Hematopoietic multipotent progenitor cell treated with erythropoietin and hydrocortisone succinate and interleukin-3 and kit ligand, for 6 days (in vitro differentiated cells): ENCODE data around the gene TPM4.
A peak's percentile ranks its signal among the peaks of the same experiment; 100 is the strongest.
"Not testable (repeated sequence)": the region's sequence is repeated elsewhere in the genome, so short reads cannot be mapped to it uniquely, and the experiment has no call there.

ENCODE experiments used
- DNase-seq: peaks from one replicate; pipeline ENCODE4 v3.0.0-alpha.2; 2015

Gene TPM4

GRCh38 chr19:16076154-16076957 is at the start of gene TPM4:
Gene TPM4, plus strand, starts transcription at chr19:16076495. Its CDS starts 71 bp downstream, at chr19:16076566.
- DNase-seq = peak; percentile 84

- DNase-seq = no peak
Measured at GRCh38 chr19:16026756-16027155, 49.5 kb upstream of the TPM4 start.

- no peak for DNase-seq
Measured at GRCh38 chr19:16027528-16027927, 48.8 kb upstream of the TPM4 start.

GRCh38 chr19:16030155-16030554 is 46.1 kb upstream of the TPM4 start:
- not testable (repeated sequence) for DNase-seq

GRCh38 chr19:16030964-16031871 is 45.1 kb upstream of the TPM4 start:
- no peak for DNase-seq

- DNase-seq = no peak
Measured at GRCh38 chr19:16031872-16032200, 44.5 kb upstream of the TPM4 start.

GRCh38 chr19:16032509-16033135 is 43.7 kb upstream of the TPM4 start:
- DNase-seq = no peak

GRCh38 chr19:16033136-16033530 is 43.2 kb upstream of the TPM4 start:
- DNase-seq = no peak

GRCh38 chr19:16033721-16034120 is 42.6 kb upstream of the TPM4 start:
- no peak for DNase-seq

GRCh38 chr19:16034180-16034579 is 42.1 kb upstream of the TPM4 start:
- no peak for DNase-seq

GRCh38 chr19:16034958-16035560 is 41.2 kb upstream of the TPM4 start:
- DNase-seq = no peak

GRCh38 chr19:16035601-16036297 is 40.5 kb upstream of the TPM4 start:
- no peak for DNase-seq

GRCh38 chr19:16036397-16036925 is 39.8 kb upstream of the TPM4 start:
- no peak for DNase-seq

- DNase-seq = no peak
Measured at GRCh38 chr19:16036941-16037340, 39.4 kb upstream of the TPM4 start.

GRCh38 chr19:16037424-16038195 is 38.7 kb upstream of the TPM4 start:
- DNase-seq = no peak

- DNase-seq = no peak
Measured at GRCh38 chr19:16038196-16038695, 38.0 kb upstream of the TPM4 start.

- no peak for DNase-seq
Measured at GRCh38 chr19:16039081-16039480, 37.2 kb upstream of the TPM4 start.

- no peak for DNase-seq
Measured at GRCh38 chr19:16039545-16039944, 36.8 kb upstream of the TPM4 start.

- no peak for DNase-seq
Measured at GRCh38 chr19:16040642-16041041, 35.7 kb upstream of the TPM4 start.

GRCh38 chr19:16041299-16041990 is 34.9 kb upstream of the TPM4 start:
- DNase-seq = peak; percentile 74

- DNase-seq = no peak
Measured at GRCh38 chr19:16041991-16042386, 34.3 kb upstream of the TPM4 start.
